HCT116 (cell line): ENCODE results near the gene C19orf38. TPM values are rescaled to one million over a fixed set of nuclear protein-coding genes. Genes with fewer than 3 reads are reported as not detected.
A peak's percentile ranks its signal among the peaks of the same experiment; 100 is the strongest.
"Not testable (repeated sequence)": the region's sequence is repeated elsewhere in the genome, so short reads cannot be mapped to it uniquely, and the experiment has no call there.

ENCODE experiments used
- ATAC-seq: fragments of 200-7000 bp; cut with Tn5 transposase; 2 replicates; pipeline ENCODE4 v1.9.1; 2020; ENCODE audit warnings: mild to moderate bottlenecking, moderate library complexity
- BruUV-seq: library from RNA; stranded (reverse); fragments of 400-500 nt; replicated peaks from 2 replicates; lab custom pipeline; 2021; lab: Mats Ljungman, UMichigan
- CTCF ChIA-PET: fragments of 300-600 bp; sonication (Branson Sonifier 250); formaldehyde crosslinking; loops from one replicate; lab custom pipeline; 2021; ENCODE audit warnings: antibody characterized with exemption; lab: Charles Lee
- POLR2A ChIA-PET: fragments of 300-600, 350-600 bp; sonication (Branson Sonifier 250); formaldehyde crosslinking; loops from one replicate; lab custom pipeline; 2021; ENCODE audit warnings: antibody characterized with exemption; lab: Charles Lee
- RAD21 ChIA-PET, 2 experiments: fragments of 300-600 bp; sonication (Branson Sonifier 250); formaldehyde crosslinking; loops; one replicate each; lab custom pipeline; 2023; ENCODE audit warnings: low total read pairs in 2 of 2; ENCODE audit not compliant: uncharacterized antibody in 2 of 2, unreplicated experiment in 2 of 2, low non-redundant PET in 1 of 2; lab: Charles Lee
- DNase-seq: peaks from one replicate; pipeline ENCODE4 v3.0.0-alpha.2; 2010; ENCODE audit warnings: low read depth, low spot score
- H2AFZ ChIP-seq: fragments of 200-600 bp; shearing (Covaris generic), sonication (generic); 2 replicates; pipeline ENCODE4 v1.6.1; 2017; ENCODE audit warnings: low read depth, mixed run types, mixed read lengths, antibody characterized with exemption, low read length; ENCODE audit not compliant: poor library complexity, severe bottlenecking
- H3K27ac ChIP-seq: 2 replicates; pipeline ENCODE4 v1.5.1; 2012; ENCODE audit warnings: low read depth, low read length
- H3K27me3 ChIP-seq: fragments of 200-600 bp; sonication (generic); 2 replicates; pipeline ENCODE4 v1.6.1; 2016; ENCODE audit warnings: mixed run types, low read length, mixed read lengths; ENCODE audit not compliant: insufficient read depth
- H3K36me3 ChIP-seq, 2 experiments: fragments of 200-500 bp in 1 of 2; fragments of 200-600 bp in 1 of 2; sonication (Bioruptor generic) in 1 of 2; sonication (generic) in 1 of 2; 2 replicates each; pipeline versions ENCODE4 v1.5.1 to v1.6.1; 2014 to 2016; ENCODE audit warnings: low read length in 2 of 2, inconsistent platforms in 1 of 2, mixed read lengths in 1 of 2, mixed run types in 1 of 2; ENCODE audit not compliant: insufficient read depth in 2 of 2, control insufficient read depth in 1 of 2
- H3K4me1 ChIP-seq, 2 experiments: fragments of 200-600 bp in 1 of 2; sonication (generic) in 1 of 2; 2 replicates each; pipeline versions ENCODE4 v1.5.1 to v1.6.1; 2012 to 2017; ENCODE audit warnings: low read length in 2 of 2, inconsistent platforms in 1 of 2, mild to moderate bottlenecking in 1 of 2, mixed read lengths in 1 of 2, mixed run types in 1 of 2, moderate library complexity in 1 of 2; ENCODE audit not compliant: insufficient read depth in 2 of 2, control insufficient read depth in 1 of 2
- H3K4me2 ChIP-seq: fragments of 200-600 bp; sonication (generic); 2 replicates; pipeline ENCODE4 v1.6.1; 2017; ENCODE audit warnings: mixed run types, low read length, mixed read lengths
- H3K4me3 ChIP-seq, 2 experiments: fragments of 200-600 bp in 1 of 2; sonication (generic) in 1 of 2; replicated peaks in 1 of 2; 2 replicates each; pipeline ENCODE4 v1.5.1; 2011 to 2016; ENCODE audit warnings: low read length in 2 of 2, control low read depth in 1 of 2, low read depth in 1 of 2, mild to moderate bottlenecking in 1 of 2, mixed read lengths in 1 of 2, mixed run types in 1 of 2
- H3K79me2 ChIP-seq: fragments of 200-600 bp; sonication (generic); 2 replicates; pipeline ENCODE4 v1.6.1; 2017; ENCODE audit warnings: mild to moderate bottlenecking, mixed run types, low read length, moderate library complexity, mixed read lengths; ENCODE audit not compliant: insufficient read depth
- H3K9ac ChIP-seq: fragments of 200-600 bp; sonication (generic); 2 replicates; pipeline ENCODE4 v1.6.1; 2016; ENCODE audit warnings: low read length, mixed read lengths
- H3K9me2 ChIP-seq: fragments of 200-600 bp; sonication (generic), shearing (Covaris generic); 2 replicates; pipeline ENCODE4 v1.6.1; 2017; ENCODE audit warnings: mixed run types, mild to moderate bottlenecking, moderate library complexity; ENCODE audit not compliant: insufficient read depth
- H3K9me3 ChIP-seq, 2 experiments: fragments of 200-500 bp in 1 of 2; fragments of 200-600 bp in 1 of 2; sonication (Bioruptor generic) in 1 of 2; sonication (generic) in 1 of 2; 2 replicates each; pipeline ENCODE4 v1.6.1; 2014 to 2017; ENCODE audit warnings: low read length in 2 of 2, mixed read lengths in 2 of 2, inconsistent platforms in 1 of 2, low read depth in 1 of 2, mild to moderate bottlenecking in 1 of 2, mixed run types in 1 of 2, moderate library complexity in 1 of 2; ENCODE audit not compliant: control insufficient read depth in 1 of 2, insufficient read depth in 1 of 2
- H4K20me1 ChIP-seq: fragments of 200-600 bp; sonication (generic), shearing (Covaris generic); 2 replicates; pipeline ENCODE4 v1.6.1; 2017; ENCODE audit warnings: mixed run types, mild to moderate bottlenecking, moderate library complexity; ENCODE audit not compliant: insufficient read depth
- CBX3 ChIP-seq: IDR thresholded peaks from 2 replicates; pipeline ENCODE4 v1.6.1; 2012; ENCODE audit warnings: low read depth
- EGR1 ChIP-seq: IDR thresholded peaks from 2 replicates; pipeline ENCODE4 v1.6.1; 2012; ENCODE audit warnings: low read depth
- EZH2phosphoT487 ChIP-seq: fragments of 200-600 bp; IDR thresholded peaks from 2 replicates; pipeline ENCODE4 v1.6.1; 2018; ENCODE audit warnings: antibody characterized with exemption, borderline replicate concordance
- FOSL1 ChIP-seq: IDR thresholded peaks from 2 replicates; pipeline ENCODE4 v1.6.1; 2012; ENCODE audit warnings: low read depth
- JUND ChIP-seq: IDR thresholded peaks from 2 replicates; pipeline ENCODE4 v1.6.1; 2012
- POLR2AphosphoS5 ChIP-seq: IDR thresholded peaks from 2 replicates; pipeline ENCODE4 v1.6.1; 2011; ENCODE audit warnings: mild to moderate bottlenecking, low read depth, low read length, moderate library complexity
- TCF7L2 ChIP-seq: IDR thresholded peaks from 2 replicates; pipeline ENCODE4 v1.7.0; 2011; ENCODE audit warnings: borderline replicate concordance, inconsistent platforms; ENCODE audit not compliant: insufficient read depth, insufficient read length; ENCODE audit errors: extremely low read depth
- ZBTB33 ChIP-seq: IDR thresholded peaks from 2 replicates; pipeline ENCODE4 v1.6.1; 2011; ENCODE audit warnings: mild to moderate bottlenecking, low read length, moderate library complexity; ENCODE audit not compliant: insufficient replicate concordance; ENCODE audit errors: extremely low read depth
- ZNF274 ChIP-seq: fragments of 200-500 bp; sonication (Bioruptor generic); IDR thresholded peaks from 2 replicates; pipeline ENCODE4 v1.6.1; 2014; ENCODE audit warnings: mild to moderate bottlenecking, low read depth, low read length, inconsistent platforms
- intact Hi-C: fragments of 100-400 bp; cut with micrococcal nuclease; formaldehyde crosslinking; loops from 2 replicates; pipeline ENCODE4 v1.10.0; 2022
- total RNA-seq: library from RNA; stranded (reverse); gene quantifications from one replicate; pipeline ENCODE4 v1.2.1, GENCODE V29; 2021; ENCODE audit not compliant: unreplicated experiment
- TF ChIP-seq, protein P1 (sequence below): IDR thresholded peaks from 2 replicates; pipeline ENCODE4 v1.6.1; 2012

C19orf38 gene
- total RNA-seq, 1 experiment from 2014 or later: 0.74 TPM

- intact Hi-C loops, H3K4me3 ChIP-seq, H3K27ac ChIP-seq, H3K36me3 ChIP-seq, ATAC-seq, H3K9me3 ChIP-seq, H4K20me1 ChIP-seq, DNase-seq, BruUV-seq, H3K27me3 ChIP-seq, H2AFZ ChIP-seq, H3K9me2 ChIP-seq, RAD21 ChIA-PET, POLR2A ChIA-PET, H3K9ac ChIP-seq: not testable (repeated sequence)
- Histone ChIP-seq H3K79me2 (peaks cover 32% of the 10 kb centered on the region), H3K4me2 (peak overlapping the region; percentile 96; the same call in 1 of the 2 replicates), H3K4me1 (peaks cover 27 to 35% of the 10 kb centered on the region in 2 experiments)
- CTCF ChIA-PET: interaction anchor here (0.6 to 2.5 kb wide), 4 partner anchors 8 to 72 kb away, joined by 3 to 25 read pairs (median 8); no protein-coding TSS in a partner anchor
These were observed 21.7 kb downstream of the C19orf38 start for GRCh38 chr19:10869872-10870311.

GRCh38 chr19:10870501-10870954 is 22.3 kb downstream of the C19orf38 start:
- POLR2A ChIA-PET: no interaction called here
- DNase-seq: no peak
- intact Hi-C loops: no loop called here

More at GRCh38 chr19:10870501-10870954, 22.3 kb downstream of the C19orf38 start:
- peak overlapping the region; percentile 89 for H3K27ac ChIP-seq
- H3K79me2 ChIP-seq: peaks cover 38% of the 10 kb centered on the region
- peak overlapping the region; percentile 32 for H2AFZ ChIP-seq
- peaks cover 27 to 35% of the 10 kb centered on the region in 2 experiments for H3K4me1 ChIP-seq
- H3K9me3 ChIP-seq: no peaks in the 10 kb centered on the region
- H3K9ac ChIP-seq: peak overlapping the region; percentile 70
- H3K4me2 ChIP-seq: peak overlapping the region; percentile 96
- ChIA-PET RAD21 (interaction anchor here in 1 of 2 experiments (1.0 kb wide), 1 partner anchor 153 kb away, joined by 3 read pairs; the partner anchor contains the start of gene DNM2), CTCF (interaction anchor here (0.5 to 2.5 kb wide), 12 partner anchors 9 to 153 kb away, joined by 3 to 25 read pairs (median 6); partner anchors contain the start of genes DNM2 and TMED1)
- H3K36me3 ChIP-seq: no peaks in the 10 kb centered on the region
- ATAC-seq: peak; percentile 3
- peak overlapping the region; percentile 45 to 62 for H3K4me3 ChIP-seq
- no peaks in the 10 kb centered on the region for H3K9me2 ChIP-seq
- no peaks in the 10 kb centered on the region for H4K20me1 ChIP-seq
- TF ChIP-seq TCF7L2 (no peak), ZBTB33 (no peak), EZH2phosphoT487 (no peak), CBX3 (no peak), ZNF274 (no peak), EGR1 (peak; percentile 98), FOSL1 (no peak), POLR2AphosphoS5 (peak; percentile 43; the same call in 1 of the 2 replicates), JUND (no peak)
- TF ChIP-seq, protein P1, sequence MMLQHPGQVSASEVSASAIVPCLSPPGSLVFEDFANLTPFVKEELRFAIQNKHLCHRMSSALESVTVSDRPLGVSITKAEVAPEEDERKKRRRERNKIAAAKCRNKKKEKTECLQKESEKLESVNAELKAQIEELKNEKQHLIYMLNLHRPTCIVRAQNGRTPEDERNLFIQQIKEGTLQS: no peak
- TF ChIP-seq, all 23 proteins: peak for 2
- H3K27me3 ChIP-seq: no peaks in the 10 kb centered on the region
- BruUV-seq: TSS peak; percentile 89
